OCI-LY3 (cell line): ENCODE results near the gene TMEM191C.
"Not testable (repeated sequence)": the region's sequence is repeated elsewhere in the genome, so short reads cannot be mapped to it uniquely, and the experiment has no call there.

Source experiments
- EZH2phosphoT487 ChIP-seq: fragments of 200-600 bp; shearing (Covaris generic); IDR thresholded peaks from 2 replicates; pipeline ENCODE4 v1.6.1; 2018; ENCODE audit warnings: antibody characterized with exemption, mixed run types, low read depth
- TF ChIP-seq, protein P1 (sequence below): fragments of 200-600, 300-600 bp; sonication (generic); IDR thresholded peaks from 2 replicates; pipeline ENCODE4 v1.5.1; 2014; ENCODE audit warnings: antibody characterized with exemption, low read length, low read depth

DNA sequence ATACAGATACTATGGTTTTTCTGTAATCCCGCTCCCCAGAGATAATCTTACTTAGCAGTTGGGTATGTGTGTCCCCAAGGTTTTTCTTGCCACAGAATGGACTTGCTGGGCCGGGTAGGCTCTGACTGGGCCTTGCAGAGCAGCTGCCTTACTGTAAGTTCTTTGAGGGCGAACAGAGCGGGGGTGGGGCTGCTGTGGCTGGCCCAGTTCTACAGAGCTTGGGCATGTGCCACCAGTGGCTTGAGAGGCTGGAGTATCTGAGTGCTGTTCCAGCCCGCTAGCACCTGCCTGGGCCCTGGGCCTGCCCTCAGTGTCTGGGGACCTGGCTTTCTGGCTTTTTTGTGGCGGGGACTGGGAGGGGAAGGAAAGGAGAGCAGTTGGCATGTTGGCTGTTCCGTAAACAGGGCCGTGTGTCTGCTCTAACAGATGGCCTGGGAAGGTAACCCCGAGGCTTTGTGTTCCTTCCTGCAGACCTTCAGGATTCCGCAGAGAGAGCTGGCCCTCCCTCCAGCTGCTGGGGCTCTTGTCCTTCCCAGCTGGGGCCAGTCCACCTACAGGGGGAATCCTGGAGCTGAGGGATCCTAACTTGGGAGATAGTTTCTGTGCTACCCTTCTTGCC, 27.1 kb upstream of the TMEM191C start:
- TF ChIP-seq, protein P1, sequence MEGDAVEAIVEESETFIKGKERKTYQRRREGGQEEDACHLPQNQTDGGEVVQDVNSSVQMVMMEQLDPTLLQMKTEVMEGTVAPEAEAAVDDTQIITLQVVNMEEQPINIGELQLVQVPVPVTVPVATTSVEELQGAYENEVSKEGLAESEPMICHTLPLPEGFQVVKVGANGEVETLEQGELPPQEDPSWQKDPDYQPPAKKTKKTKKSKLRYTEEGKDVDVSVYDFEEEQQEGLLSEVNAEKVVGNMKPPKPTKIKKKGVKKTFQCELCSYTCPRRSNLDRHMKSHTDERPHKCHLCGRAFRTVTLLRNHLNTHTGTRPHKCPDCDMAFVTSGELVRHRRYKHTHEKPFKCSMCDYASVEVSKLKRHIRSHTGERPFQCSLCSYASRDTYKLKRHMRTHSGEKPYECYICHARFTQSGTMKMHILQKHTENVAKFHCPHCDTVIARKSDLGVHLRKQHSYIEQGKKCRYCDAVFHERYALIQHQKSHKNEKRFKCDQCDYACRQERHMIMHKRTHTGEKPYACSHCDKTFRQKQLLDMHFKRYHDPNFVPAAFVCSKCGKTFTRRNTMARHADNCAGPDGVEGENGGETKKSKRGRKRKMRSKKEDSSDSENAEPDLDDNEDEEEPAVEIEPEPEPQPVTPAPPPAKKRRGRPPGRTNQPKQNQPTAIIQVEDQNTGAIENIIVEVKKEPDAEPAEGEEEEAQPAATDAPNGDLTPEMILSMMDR, result not testable (repeated sequence)
- not testable (repeated sequence) for TF ChIP-seq EZH2phosphoT487
